Endothelial cell of umbilical vein (primary cell): ENCODE measurements around the gene SIAE. TPM values are rescaled to one million over a fixed set of nuclear protein-coding genes. Genes with fewer than 3 reads are reported as not detected.

Source experiments
- polyA plus RNA-seq, 4 experiments: library from polyadenylated mRNA; depleted of rRNA in 3 of 4; stranded (reverse) in 3 of 4; unstranded in 1 of 4; fragments of >200 nt; gene quantifications; 2 replicates each; pipeline versions ENCODE4 v1.2.1 to v1.2.3, GENCODE V29; 2011 to 2012; ENCODE audit warnings: missing spikeins in 1 of 4
- small RNA-seq: library from RNA; depleted of rRNA; stranded (forward); fragments of <200 nt; gene quantifications from one replicate; pipeline ENCODE3, GENCODE V24; 2012; ENCODE audit warnings: low replicate concordance, low read depth; ENCODE audit not compliant: insufficient read depth, insufficient read length
- total RNA-seq: library from RNA; stranded (reverse); gene quantifications from 2 replicates; pipeline ENCODE4 v1.2.3, GENCODE V29; 2021

Gene SIAE
- total and polyA plus RNA-seq, 2 donors (not counting 3 experiments of a cell fraction or from before 2014, with no cell fraction given), result 16.9 to 23.9 TPM

Small RNAs within 50 kb of the gene (small RNA-seq; reads per million reads assigned to genes)
- not detected for gene RNA5SP352

Other genes with a start within 250 kb of the SIAE start
- not detected in 2 replicates for gene OR8B4, start 248.9 kb downstream of the SIAE start, total RNA-seq
- gene OR8B4, start 248.9 kb downstream of the SIAE start, polyA plus RNA-seq, result not detected in 2 replicates
- gene OR8B8, start 228.0 kb downstream of the SIAE start, total RNA-seq, result not detected in 2 replicates
- gene OR8B8, start 228.0 kb downstream of the SIAE start, polyA plus RNA-seq, result not detected in 2 replicates
- not detected in 2 replicates for gene OR8B12, start 130.1 kb downstream of the SIAE start, total RNA-seq
- not detected in 2 replicates for gene OR8B12, start 130.1 kb downstream of the SIAE start, polyA plus RNA-seq
- not detected in 2 replicates for gene OR8A1, start 103.7 kb downstream of the SIAE start, total RNA-seq
- not detected in 2 replicates for gene OR8A1, start 103.7 kb downstream of the SIAE start, polyA plus RNA-seq
- gene PANX3, start 62.3 kb downstream of the SIAE start, total RNA-seq, result not detected in 2 replicates
- not detected in 2 replicates for gene PANX3, start 62.3 kb downstream of the SIAE start, polyA plus RNA-seq
- 29.6 and 34.4 TPM in 2 replicates for gene TBRG1, start 50.9 kb downstream of the SIAE start, total RNA-seq
- 22.4 and 24.3 TPM in 2 replicates for gene TBRG1, start 50.9 kb downstream of the SIAE start, polyA plus RNA-seq
- 4.7 and 6.1 TPM in 2 replicates for gene SPA17, start 165 bp upstream of the SIAE start, total RNA-seq
- 2.8 and 3.9 TPM in 2 replicates for gene SPA17, start 165 bp upstream of the SIAE start, polyA plus RNA-seq
- gene NRGN, start 66.2 kb upstream of the SIAE start, total RNA-seq, result 30.9 and 33.5 TPM in 2 replicates
- 29.1 and 31.5 TPM in 2 replicates for gene NRGN, start 66.2 kb upstream of the SIAE start, polyA plus RNA-seq
- 3.6 and 7.0 TPM in 2 replicates for gene VSIG2, start 78.5 kb upstream of the SIAE start, total RNA-seq
- 0.94 and 1.2 TPM in 2 replicates for gene VSIG2, start 78.5 kb upstream of the SIAE start, polyA plus RNA-seq
- gene ESAM, start 88.6 kb upstream of the SIAE start, total RNA-seq, result 273 and 303 TPM in 2 replicates
- 383 and 451 TPM in 2 replicates for gene ESAM, start 88.6 kb upstream of the SIAE start, polyA plus RNA-seq
- 17.0 and 23.2 TPM in 2 replicates for gene MSANTD2, start 126.7 kb upstream of the SIAE start, total RNA-seq
- 5.5 and 5.6 TPM in 2 replicates for gene MSANTD2, start 126.7 kb upstream of the SIAE start, polyA plus RNA-seq
- 19.3 and 27.1 TPM in 2 replicates for gene ROBO3, start 191.7 kb upstream of the SIAE start, total RNA-seq
- gene ROBO3, start 191.7 kb upstream of the SIAE start, polyA plus RNA-seq, result 65.4 and 79.4 TPM in 2 replicates
- gene ROBO4, start 224.1 kb upstream of the SIAE start, total RNA-seq, result 464 and 474 TPM in 2 replicates
- 260 and 346 TPM in 2 replicates for gene ROBO4, start 224.1 kb upstream of the SIAE start, polyA plus RNA-seq
- not detected in 2 replicates for gene HEPN1, start 245.5 kb upstream of the SIAE start, total RNA-seq
- gene HEPN1, start 245.5 kb upstream of the SIAE start, polyA plus RNA-seq, result not detected in 2 replicates